ENCODE measurements around the gene SMPD2.

Gene SMPD2

DNA sequence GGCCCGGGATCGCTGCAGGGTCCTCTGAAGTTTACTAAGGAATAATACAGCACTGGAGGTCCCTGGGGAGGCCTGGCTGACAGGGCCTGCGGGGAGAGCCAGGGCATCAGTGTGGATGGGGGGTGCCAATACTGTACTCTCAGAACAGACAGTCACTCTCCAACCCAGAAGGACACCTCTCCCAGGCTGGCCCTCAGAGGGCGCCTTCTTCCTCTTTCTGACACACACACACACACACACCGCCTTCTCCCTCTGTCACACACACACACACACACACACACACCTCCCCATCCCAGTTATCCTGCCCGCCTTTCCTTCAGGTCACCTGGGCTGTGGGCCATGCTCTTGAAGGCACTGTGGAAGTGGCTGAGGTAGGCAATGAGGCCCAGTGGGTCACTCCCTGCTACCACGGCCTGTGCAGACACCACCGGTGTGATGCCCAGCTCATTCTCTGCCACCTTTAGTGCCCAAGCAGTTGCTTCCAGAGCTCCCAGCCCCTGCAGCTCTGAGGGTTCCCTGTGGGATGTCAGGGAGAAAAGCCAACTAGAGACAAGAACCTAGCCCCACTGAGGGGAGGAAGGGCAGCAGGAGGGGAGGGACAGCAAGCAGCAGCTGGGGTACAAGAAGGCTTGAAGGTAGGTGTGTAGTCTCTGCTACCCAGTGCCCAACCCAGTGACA, 7.5 kb downstream of the SMPD2 start:
- no peaks in the 10 kb centered on the region for H3K27me3 ChIP-seq (replicated peaks)
- no peak for TF ChIP-seq CTCF (IDR thresholded peaks at IDR 0.05; ENCODE audit: low read depth, low read length, missing control alignments)
- peaks cover 61% of the 10 kb centered on the region for H3K36me3 ChIP-seq (replicated peaks)
- in situ Hi-C loops (cut with HindIII; ENCODE audit: low pct_ligation_motif_present, low sequenced_read_pairs) = no loop called here
- no peak overlapping the region for H3K4me3 ChIP-seq (ENCODE audit: low read depth, low read length)
- DNase-seq = no peak
- no peak overlapping the region for H3K27ac ChIP-seq

DNA sequence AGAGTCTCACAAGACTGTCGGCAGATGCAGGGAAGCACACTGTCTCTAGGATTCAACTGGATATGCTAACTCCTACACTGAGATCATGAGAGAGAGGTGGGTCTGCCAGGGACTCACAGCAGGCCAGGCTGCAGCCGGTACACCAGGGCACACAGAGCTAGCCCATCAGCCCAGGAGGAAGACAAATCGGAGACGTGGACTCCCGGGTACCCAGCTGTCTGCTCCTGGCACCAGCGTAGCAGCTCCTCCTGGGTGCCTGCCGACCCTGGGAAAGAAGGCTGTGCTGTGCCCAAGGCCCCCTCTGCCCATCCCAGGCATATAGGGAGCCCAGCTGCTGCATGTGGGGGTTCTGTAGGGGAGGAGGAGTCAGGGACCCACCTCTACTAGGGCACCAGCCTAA, 8.1 kb downstream of the SMPD2 start:
- no peak overlapping the region for H3K27ac ChIP-seq
- in situ Hi-C loops (cut with HindIII; ENCODE audit: low pct_ligation_motif_present, low sequenced_read_pairs) = no loop called here
- H3K27me3 ChIP-seq (replicated peaks) = no peaks in the 10 kb centered on the region
- TF ChIP-seq CTCF (IDR thresholded peaks at IDR 0.05; ENCODE audit: low read depth, low read length, missing control alignments) = no peak
- H3K36me3 ChIP-seq (replicated peaks) = peaks cover 64% of the 10 kb centered on the region
- no peak overlapping the region for H3K4me3 ChIP-seq (ENCODE audit: low read depth, low read length)
- no peak for DNase-seq

- Histone ChIP-seq H3K27me3 (replicated peaks) (no peaks in the 10 kb centered on the region), H3K36me3 (replicated peaks) (peaks cover 64% of the 10 kb centered on the region), H3K4me3 (ENCODE audit: low read depth, low read length) (no peak overlapping the region), H3K27ac (no peak overlapping the region)
- in situ Hi-C loops (cut with HindIII; ENCODE audit: low pct_ligation_motif_present, low sequenced_read_pairs) = no loop called here
- no peak for DNase-seq
- no peak for TF ChIP-seq CTCF (IDR thresholded peaks at IDR 0.05; ENCODE audit: low read depth, low read length, missing control alignments)
Observed at GRCh38 chr6:109449064-109449794, 8.7 kb downstream of the SMPD2 start.

DNA sequence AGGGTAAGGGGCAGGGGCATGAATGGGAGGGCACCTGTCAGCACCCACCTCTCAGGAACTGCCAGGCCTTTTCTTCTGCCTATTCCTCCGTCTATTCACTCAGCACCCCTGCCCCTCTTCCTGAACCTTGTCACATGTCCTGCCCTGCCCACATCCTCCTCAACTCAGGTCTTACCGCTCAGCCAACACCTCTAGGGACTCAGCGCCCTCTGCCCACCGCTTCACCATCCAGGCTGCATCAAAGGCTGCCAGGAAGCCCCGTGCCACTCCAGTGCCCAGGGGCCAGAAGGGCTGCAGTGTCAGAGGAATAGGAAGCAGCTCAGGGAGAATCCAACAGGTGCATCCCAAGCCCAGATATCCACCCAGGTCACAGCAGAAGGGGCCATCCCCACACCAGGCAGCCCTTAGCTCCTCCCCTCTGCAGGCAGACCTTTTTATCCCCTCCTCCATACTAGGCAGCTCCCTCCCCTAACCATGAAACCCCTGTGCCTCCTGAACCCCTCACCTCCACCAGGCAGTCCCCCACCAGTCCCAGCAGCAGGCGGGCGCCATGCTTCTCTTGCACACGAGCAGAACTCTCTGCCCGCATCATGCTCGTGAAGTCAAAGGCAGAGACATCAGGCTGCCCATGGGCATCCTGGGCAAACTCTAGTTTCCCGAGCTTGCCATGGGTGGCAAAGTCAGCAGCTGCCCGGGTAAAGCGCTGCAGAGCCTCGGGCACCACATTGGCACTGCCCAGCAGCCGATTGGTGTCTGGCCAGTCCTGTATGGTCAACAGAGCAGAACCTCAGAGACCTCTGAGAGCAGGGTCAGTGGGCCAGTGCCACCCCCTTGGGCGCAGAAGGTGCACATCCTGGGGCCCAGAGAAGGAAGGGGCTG, 9.5 kb downstream of the SMPD2 start:
- no peaks in the 10 kb centered on the region for H3K27me3 ChIP-seq (replicated peaks)
- H3K36me3 ChIP-seq (replicated peaks) = peaks cover 57% of the 10 kb centered on the region
- in situ Hi-C loops (cut with HindIII; ENCODE audit: low pct_ligation_motif_present, low sequenced_read_pairs) = no loop called here
- no peak overlapping the region for H3K27ac ChIP-seq
- no peak for TF ChIP-seq CTCF (IDR thresholded peaks at IDR 0.05; ENCODE audit: low read depth, low read length, missing control alignments)
- no peak for DNase-seq
- no peak overlapping the region for H3K4me3 ChIP-seq (ENCODE audit: low read depth, low read length)

GRCh38 chr6:109450801-109451200, 10.3 kb downstream of the SMPD2 start:
- no peak overlapping the region for H3K4me3 ChIP-seq (ENCODE audit: low read depth, low read length)
- H3K27ac ChIP-seq = no peak overlapping the region
- no peak for DNase-seq
- in situ Hi-C loops (cut with HindIII; ENCODE audit: low pct_ligation_motif_present, low sequenced_read_pairs) = no loop called here
- H3K27me3 ChIP-seq (replicated peaks) = no peaks in the 10 kb centered on the region
- H3K36me3 ChIP-seq (replicated peaks) = peaks cover 49% of the 10 kb centered on the region
- no peak for TF ChIP-seq CTCF (IDR thresholded peaks at IDR 0.05; ENCODE audit: low read depth, low read length, missing control alignments)
